ENCODE data around the gene GGA1. TPM values are rescaled to one million over a fixed set of nuclear protein-coding genes. Genes with fewer than 3 reads are reported as not detected.

Gene GGA1
- polyA plus RNA-seq, 1 of the 3 experiments (the other 2 are of a cell fraction): 81.1 TPM

DNA sequence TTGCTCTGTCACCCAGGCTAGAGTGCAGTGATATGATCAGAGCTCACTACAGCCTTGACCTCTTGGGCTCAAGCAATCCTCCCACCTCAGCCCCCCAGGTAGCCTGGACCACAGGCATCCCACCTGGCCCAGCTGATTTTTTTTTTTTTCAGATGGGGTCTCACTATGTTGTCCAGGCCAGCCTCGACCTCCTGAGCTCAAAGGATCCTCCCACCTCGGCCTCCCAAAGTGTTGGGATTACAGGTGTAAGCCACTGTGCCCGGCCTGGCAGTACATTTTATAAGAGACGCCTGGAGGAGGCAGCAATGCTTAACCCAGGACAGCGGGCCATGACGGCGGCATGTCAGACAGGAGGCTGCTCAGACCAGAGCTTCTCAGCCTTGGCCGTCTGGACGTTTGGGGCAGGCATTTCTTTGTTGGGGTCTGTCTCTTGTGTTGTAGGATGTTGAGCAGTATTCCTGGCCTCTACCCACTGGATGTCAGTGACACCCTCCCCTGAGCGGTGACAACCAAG is 33.1 kb upstream of the GGA1 start (continued):
- TF ChIP-seq MAX (IDR thresholded peaks at IDR 0.05; ENCODE audit: low read depth): no peak

GRCh38 chr22:37578002-37578401 is 30.6 kb upstream of the GGA1 start:
- Histone ChIP-seq H3K27me3 (ENCODE audit: insufficient read depth) (no peaks in the 10 kb centered on the region), H3K9me2 (no peaks in the 10 kb centered on the region), H2AFZ (ENCODE audit: low read depth) (no peak overlapping the region), H3K9ac (no peak overlapping the region), H3K27ac (ENCODE audit: low read depth in 2 of 2, low read length in 1 of 2) (no peak overlapping the region), H3F3A (replicated peaks; ENCODE audit: insufficient read depth) (peaks cover 8% of the 10 kb centered on the region), H3K4me3 (ENCODE audit: low read depth in 2 of 2, low read length in 1 of 2) (no peak overlapping the region), H3K9me3 (no peaks in the 10 kb centered on the region), H3K4me2 (no peak overlapping the region), H4K20me1 (ENCODE audit: insufficient read depth) (no peaks in the 10 kb centered on the region), H3K79me2 (ENCODE audit: insufficient read depth) (no peaks in the 10 kb centered on the region), H3K36me3 (replicated peaks in 1 of 2; ENCODE audit: control insufficient read depth in 1 of 2, insufficient read depth in 2 of 2, low read length in 1 of 2) (no peaks in the 10 kb centered on the region), H3K4me1 (ENCODE audit: control insufficient read depth in 1 of 2, insufficient read depth in 2 of 2, low read depth in 1 of 2, low read length in 1 of 2) (no peaks in the 10 kb centered on the region; a peak in 2 of 4 replicates)
- no peak for DNase-seq
- TF ChIP-seq RXRA (IDR thresholded peaks at IDR 0.05; ENCODE audit: borderline replicate concordance, low read depth): no peak
- no peak for TF ChIP-seq REST (IDR thresholded peaks at IDR 0.05; ENCODE audit: low read depth, low read length)
- TF ChIP-seq NRF1 (IDR thresholded peaks at IDR 0.05; ENCODE audit: low read depth, low read length): no peak
- no peak for TF ChIP-seq MAX (IDR thresholded peaks at IDR 0.05; ENCODE audit: low read depth)
- TF ChIP-seq ELF1 (IDR thresholded peaks at IDR 0.05): no peak
- TF ChIP-seq TEAD4 (IDR thresholded peaks at IDR 0.05; ENCODE audit: borderline replicate concordance, insufficient read depth): no peak
- no peak for TF ChIP-seq TCF12 (IDR thresholded peaks at IDR 0.05)
- no peak for TF ChIP-seq SIN3A (IDR thresholded peaks at IDR 0.05; ENCODE audit: borderline replicate concordance, low read depth, low read length)
- TF ChIP-seq FOSL2 (IDR thresholded peaks at IDR 0.05; ENCODE audit: borderline replicate concordance, low read depth): no peak
- no peak for TF ChIP-seq MEF2A (IDR thresholded peaks at IDR 0.05; ENCODE audit: borderline replicate concordance, low read depth)
- no peak for TF ChIP-seq MXI1 (IDR thresholded peaks at IDR 0.05; ENCODE audit: low read depth, low read length)
- TF ChIP-seq, protein P1, sequence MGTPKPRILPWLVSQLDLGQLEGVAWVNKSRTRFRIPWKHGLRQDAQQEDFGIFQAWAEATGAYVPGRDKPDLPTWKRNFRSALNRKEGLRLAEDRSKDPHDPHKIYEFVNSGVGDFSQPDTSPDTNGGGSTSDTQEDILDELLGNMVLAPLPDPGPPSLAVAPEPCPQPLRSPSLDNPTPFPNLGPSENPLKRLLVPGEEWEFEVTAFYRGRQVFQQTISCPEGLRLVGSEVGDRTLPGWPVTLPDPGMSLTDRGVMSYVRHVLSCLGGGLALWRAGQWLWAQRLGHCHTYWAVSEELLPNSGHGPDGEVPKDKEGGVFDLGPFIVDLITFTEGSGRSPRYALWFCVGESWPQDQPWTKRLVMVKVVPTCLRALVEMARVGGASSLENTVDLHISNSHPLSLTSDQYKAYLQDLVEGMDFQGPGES (IDR thresholded peaks at IDR 0.05; ENCODE audit: low read depth, low read length): no peak
- 85% methylated on average over 4 of the region's 5 CpGs for whole genome bisulfite sequencing (ENCODE audit: low lambda C conversion rate)
- CTCF ChIA-PET: interaction anchor here (1.2 to 3.9 kb wide), 4 partner anchors 11 to 39 kb away, joined by 4 to 32 read pairs (median 10); no protein-coding TSS in a partner anchor
- POLR2A ChIA-PET: no interaction called here
